ENCODE data around the gene FER.

GRCh38 chr5:108953940-108954339 lies 206.2 kb downstream of the FER start:
- no peak for TF ChIP-seq POLR2AphosphoS5 (IDR thresholded peaks at IDR 0.05)
- TF ChIP-seq EP300 (IDR thresholded peaks at IDR 0.05): no peak
